ENCODE measurements around the gene MS4A13. TPM values are rescaled to one million over a fixed set of nuclear protein-coding genes. Genes with fewer than 3 reads are reported as not detected.
"Not testable (repeated sequence)": the region's sequence is repeated elsewhere in the genome, so short reads cannot be mapped to it uniquely, and the experiment has no call there.

The MS4A13 gene
- total and polyA plus RNA-seq, 4 experiments from 2014 or later, result not detected

DNA sequence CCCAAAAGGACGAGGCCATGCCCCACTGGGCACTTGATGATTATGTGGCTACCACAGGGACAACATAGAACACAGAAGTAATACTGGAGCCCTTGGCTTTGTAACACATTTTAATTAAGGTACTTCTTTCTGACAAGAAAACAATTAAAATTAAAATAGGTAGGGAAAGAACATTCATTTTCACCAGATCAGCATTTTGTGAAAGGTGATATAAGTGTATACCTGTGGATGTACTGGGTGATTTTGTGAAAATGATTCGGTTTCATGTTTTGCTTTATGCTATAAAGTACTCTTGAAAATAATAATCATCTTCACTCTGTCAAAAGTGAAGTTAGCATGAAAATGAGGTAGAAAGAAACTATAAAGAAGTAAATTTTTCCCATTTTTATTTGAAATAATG lies 21.7 kb upstream of the MS4A13 start:
- no peaks in the 10 kb centered on the region for H3K9me3 ChIP-seq (ENCODE audit: control insufficient read depth in 1 of 2, low read length in 2 of 2)
- Mint-ChIP-seq H3K36me3 (no peaks in the 10 kb centered on the region), H3K27ac (no peak overlapping the region), H3K4me3 (no peak overlapping the region), H3K4me1 (peaks cover 0 to 4% (median under 1%) of the 10 kb centered on the region in 4 donors), H3K27me3 (peaks cover 7 to 12% of the 10 kb centered on the region in 2 donors), H3K9me3 (no peaks in the 10 kb centered on the region)
- H3K27ac ChIP-seq (ENCODE audit: low read depth, low read length), result no peak overlapping the region
- H3K27me3 ChIP-seq (ENCODE audit: insufficient read depth, low read length), result no peaks in the 10 kb centered on the region
- intact Hi-C loops (cut with micrococcal nuclease), result no loop called here
- POLR2A ChIA-PET (ENCODE audit: partially characterized antibody), result no interaction called here
- no peak overlapping the region for H3K4me3 ChIP-seq (ENCODE audit: low read length in 2 of 2)
- CTCF ChIA-PET (ENCODE audit: partially characterized antibody), result no interaction called here
- no peaks in the 10 kb centered on the region for H3K36me3 ChIP-seq (ENCODE audit: insufficient read depth, low read length)
- H3K4me1 ChIP-seq (ENCODE audit: insufficient read depth, low read length), result no peaks in the 10 kb centered on the region
- DNase-seq, result no peak

DNA sequence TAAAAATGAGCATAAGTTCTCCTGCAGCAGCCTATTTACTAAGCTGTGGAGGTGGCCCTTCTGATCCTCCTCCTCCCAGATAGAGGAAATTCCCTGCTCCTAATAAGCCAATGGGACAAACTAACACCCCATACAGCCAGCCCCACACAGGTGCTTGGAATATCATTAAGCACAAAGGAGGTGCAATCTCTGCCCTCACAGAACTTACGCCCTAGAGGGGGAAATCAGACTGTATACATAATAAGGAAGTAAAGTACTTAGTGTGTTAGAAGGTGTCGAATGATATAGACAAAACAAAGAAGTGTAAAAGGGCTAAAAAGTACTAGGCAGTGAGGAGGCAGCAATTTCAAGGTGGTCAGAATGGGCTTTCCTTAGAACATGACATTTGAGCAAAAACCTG lies 16.8 kb upstream of the MS4A13 start:
- Histone ChIP-seq H3K9me3 (ENCODE audit: control insufficient read depth in 1 of 2, low read length in 2 of 2) (no peaks in the 10 kb centered on the region), H3K4me3 (ENCODE audit: low read length in 2 of 2) (no peak overlapping the region), H3K27ac (ENCODE audit: low read depth, low read length) (no peak overlapping the region), H3K27me3 (ENCODE audit: insufficient read depth, low read length) (no peaks in the 10 kb centered on the region), H3K36me3 (ENCODE audit: insufficient read depth, low read length) (no peaks in the 10 kb centered on the region), H3K4me1 (ENCODE audit: insufficient read depth, low read length) (no peaks in the 10 kb centered on the region)
- peaks cover 7 to 13% of the 10 kb centered on the region in 2 donors for H3K27me3 Mint-ChIP-seq
- H3K9me3 Mint-ChIP-seq, result no peaks in the 10 kb centered on the region
- H3K4me3 Mint-ChIP-seq, result no peak overlapping the region
- ChIA-PET POLR2A (ENCODE audit: partially characterized antibody) (no interaction called here), CTCF (ENCODE audit: partially characterized antibody) (no interaction called here)
- no peak overlapping the region for H3K27ac Mint-ChIP-seq
- no peaks in the 10 kb centered on the region for H3K36me3 Mint-ChIP-seq
- H3K4me1 Mint-ChIP-seq, result peaks cover 0 to 2% (median 0%) of the 10 kb centered on the region in 4 donors
- intact Hi-C loops (cut with micrococcal nuclease), result no loop called here
- no peak for DNase-seq

DNA sequence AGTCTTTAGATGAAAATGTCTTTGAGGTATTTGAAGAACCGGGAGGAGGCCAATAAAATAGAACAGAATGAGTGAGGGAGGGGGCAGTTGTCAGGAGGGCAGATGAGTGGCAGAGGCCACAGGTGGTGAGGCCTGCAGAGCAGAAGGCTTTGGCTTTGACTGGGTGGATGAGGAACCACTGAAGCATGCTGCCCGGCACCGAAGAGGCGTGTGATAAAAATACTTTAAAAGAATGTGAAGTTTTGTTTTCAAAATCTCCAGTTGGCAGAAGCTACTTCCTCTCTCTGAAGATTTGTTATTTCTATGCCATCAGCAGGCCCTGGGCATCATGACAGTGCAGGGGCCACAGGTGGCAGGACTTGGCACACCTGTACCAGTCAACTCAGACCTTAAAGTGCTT lies 16.3 kb upstream of the MS4A13 start:
- no peaks in the 10 kb centered on the region for H3K9me3 ChIP-seq (ENCODE audit: control insufficient read depth in 1 of 2, low read length in 2 of 2)
- intact Hi-C loops (cut with micrococcal nuclease), result no loop called here
- H3K4me3 Mint-ChIP-seq, result no peak overlapping the region
- H3K36me3 ChIP-seq (ENCODE audit: insufficient read depth, low read length), result no peaks in the 10 kb centered on the region
- peaks cover 2% of the 10 kb centered on the region in 4 donors for H3K4me1 Mint-ChIP-seq
- H3K27ac Mint-ChIP-seq, result peak overlapping the region in 1 of 7 donors; percentile 14
- no peak overlapping the region for H3K4me3 ChIP-seq (ENCODE audit: low read length in 2 of 2)
- H3K27me3 ChIP-seq (ENCODE audit: insufficient read depth, low read length), result no peaks in the 10 kb centered on the region
- H3K36me3 Mint-ChIP-seq, result no peaks in the 10 kb centered on the region
- DNase-seq, result no peak
- H3K4me1 ChIP-seq (ENCODE audit: insufficient read depth, low read length), result peaks cover 3% of the 10 kb centered on the region
- CTCF ChIA-PET (ENCODE audit: partially characterized antibody), result no interaction called here
- POLR2A ChIA-PET (ENCODE audit: partially characterized antibody), result no interaction called here
- no peaks in the 10 kb centered on the region for H3K9me3 Mint-ChIP-seq
- no peak overlapping the region for H3K27ac ChIP-seq (ENCODE audit: low read depth, low read length)
- peaks cover 7 to 13% of the 10 kb centered on the region in 2 donors for H3K27me3 Mint-ChIP-seq

DNA sequence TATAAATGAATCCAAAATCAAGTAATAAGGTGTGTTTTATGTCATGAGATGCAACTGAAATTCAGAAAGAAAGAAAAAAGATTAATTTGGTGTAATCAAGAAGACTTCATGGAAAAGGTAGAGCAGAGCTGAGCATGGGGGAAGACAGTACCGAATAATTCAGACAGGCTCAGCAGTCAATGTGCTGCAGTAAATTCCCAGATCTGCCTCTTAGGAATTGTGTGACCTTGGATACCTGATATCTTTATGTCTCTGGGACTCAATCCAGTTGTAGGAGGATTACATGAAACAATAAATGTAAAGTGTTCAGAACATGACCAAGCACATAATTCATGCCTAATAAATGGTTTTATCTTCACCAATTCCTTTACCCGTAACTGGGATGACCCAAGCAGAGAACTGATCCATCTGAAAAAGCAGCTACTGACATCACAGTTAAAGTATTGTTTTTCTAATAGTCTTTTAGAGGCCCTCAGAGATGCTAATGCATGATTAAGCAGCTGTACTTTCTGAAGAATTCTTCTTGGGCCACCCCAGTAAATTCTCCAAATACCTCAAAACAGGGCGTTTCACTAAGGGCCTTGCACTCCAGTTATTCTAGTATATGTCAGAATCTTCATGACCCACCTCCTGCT lies 14.8 kb upstream of the MS4A13 start:
- no peaks in the 10 kb centered on the region for H3K9me3 Mint-ChIP-seq
- no peak overlapping the region for H3K4me3 Mint-ChIP-seq
- POLR2A ChIA-PET (ENCODE audit: partially characterized antibody), result no interaction called here
- Histone ChIP-seq H3K4me1 (ENCODE audit: insufficient read depth, low read length) (peaks cover 10% of the 10 kb centered on the region), H3K9me3 (ENCODE audit: control insufficient read depth in 1 of 2, low read length in 2 of 2) (no peaks in the 10 kb centered on the region), H3K27me3 (ENCODE audit: insufficient read depth, low read length) (no peaks in the 10 kb centered on the region), H3K27ac (ENCODE audit: low read depth, low read length) (no peak overlapping the region), H3K4me3 (ENCODE audit: low read length in 2 of 2) (no peak overlapping the region), H3K36me3 (ENCODE audit: insufficient read depth, low read length) (no peaks in the 10 kb centered on the region)
- CTCF ChIA-PET (ENCODE audit: partially characterized antibody), result no interaction called here
- DNase-seq, result no peak
- no peak overlapping the region for H3K27ac Mint-ChIP-seq
- intact Hi-C loops (cut with micrococcal nuclease), result no loop called here
- peaks cover 2 to 10% of the 10 kb centered on the region in 2 donors for H3K27me3 Mint-ChIP-seq
- H3K4me1 Mint-ChIP-seq, result peaks cover 9 to 16% (median 12%) of the 10 kb centered on the region in 4 donors
- H3K36me3 Mint-ChIP-seq, result no peaks in the 10 kb centered on the region

DNA sequence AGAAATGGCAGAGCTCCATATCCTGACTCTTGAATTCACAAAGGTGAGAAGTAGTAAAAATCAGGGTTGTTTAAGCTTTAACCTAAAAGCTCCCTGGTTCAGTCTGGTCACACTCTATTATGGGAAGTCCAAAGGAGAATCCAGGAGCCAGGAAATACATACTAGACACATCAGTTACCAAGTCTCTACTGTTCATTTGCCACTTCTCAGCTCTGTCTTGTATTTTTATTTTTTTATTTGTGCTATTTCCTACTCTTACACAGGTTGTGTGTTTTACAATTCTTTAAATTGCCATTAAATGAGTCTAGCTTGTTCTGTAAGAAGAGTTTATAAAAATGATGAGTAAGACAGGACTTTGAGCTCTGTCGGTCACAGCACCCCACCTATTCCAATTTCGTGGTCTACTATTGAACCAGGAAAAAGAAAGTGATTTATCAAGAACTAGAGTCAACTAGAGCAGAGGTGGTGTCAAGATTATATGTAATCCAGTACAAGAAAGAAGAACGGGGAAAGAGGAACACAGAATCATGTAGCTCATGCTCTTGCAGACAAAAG lies 12.9 kb upstream of the MS4A13 start:
- no peaks in the 10 kb centered on the region for H3K9me3 Mint-ChIP-seq
- no peak overlapping the region for H3K27ac Mint-ChIP-seq
- peaks cover 10% of the 10 kb centered on the region for H3K4me1 ChIP-seq (ENCODE audit: insufficient read depth, low read length)
- intact Hi-C loops (cut with micrococcal nuclease), result no loop called here
- no peak overlapping the region for H3K27ac ChIP-seq (ENCODE audit: low read depth, low read length)
- H3K27me3 Mint-ChIP-seq, result peaks cover 0 to 8% of the 10 kb centered on the region in 2 donors
- no peaks in the 10 kb centered on the region for H3K9me3 ChIP-seq (ENCODE audit: control insufficient read depth in 1 of 2, low read length in 2 of 2)
- H3K4me3 ChIP-seq (ENCODE audit: low read length in 2 of 2), result no peak overlapping the region
- H3K4me3 Mint-ChIP-seq, result no peak overlapping the region
- no peaks in the 10 kb centered on the region for H3K36me3 Mint-ChIP-seq
- peaks cover 9 to 16% (median 12%) of the 10 kb centered on the region in 4 donors for H3K4me1 Mint-ChIP-seq
- H3K27me3 ChIP-seq (ENCODE audit: insufficient read depth, low read length), result no peaks in the 10 kb centered on the region
- CTCF ChIA-PET (ENCODE audit: partially characterized antibody), result no interaction called here
- no peaks in the 10 kb centered on the region for H3K36me3 ChIP-seq (ENCODE audit: insufficient read depth, low read length)
- POLR2A ChIA-PET (ENCODE audit: partially characterized antibody), result no interaction called here
- no peak for DNase-seq

DNA sequence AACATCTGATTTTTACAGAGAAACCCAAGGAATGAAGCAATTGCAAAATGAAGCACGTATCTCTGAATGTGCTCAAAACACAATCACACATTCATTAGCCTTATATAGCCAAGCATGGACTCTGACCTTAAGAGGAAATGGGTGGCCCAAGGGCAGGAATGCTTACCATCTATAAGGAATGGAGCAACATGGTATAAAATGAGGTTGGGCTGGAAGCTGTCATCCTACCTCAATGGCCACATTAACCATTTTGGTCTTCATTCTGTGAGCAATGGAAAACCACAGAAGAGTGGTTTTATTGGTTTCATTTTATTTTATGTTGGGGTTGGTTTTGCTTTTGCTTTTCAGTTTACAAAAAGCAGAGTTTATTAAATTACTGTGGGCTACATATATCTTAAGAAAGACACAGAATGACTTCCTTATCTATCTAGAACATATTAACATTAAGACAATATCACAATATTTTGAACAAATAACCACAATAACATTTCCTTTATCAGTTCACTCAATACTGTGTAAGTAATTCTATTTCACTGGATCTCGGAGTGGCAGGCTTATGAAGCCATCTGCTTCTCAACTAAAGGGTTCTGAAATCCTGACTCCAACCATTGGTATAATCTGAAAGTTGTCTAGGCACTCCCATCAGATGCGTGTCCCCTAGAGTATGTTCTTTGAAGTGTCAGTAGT lies 10.8 kb upstream of the MS4A13 start:
- H3K27ac ChIP-seq (ENCODE audit: low read depth, low read length), result no peak overlapping the region
- Mint-ChIP-seq H3K4me1 (peaks cover 7 to 16% (median 12%) of the 10 kb centered on the region in 4 donors), H3K27ac (no peak overlapping the region), H3K36me3 (peaks cover 0 to 2% of the 10 kb centered on the region in 2 donors), H3K27me3 (peaks cover 0 to 8% of the 10 kb centered on the region in 2 donors), H3K9me3 (peaks cover 0 to 10% (median 4%) of the 10 kb centered on the region in 8 donors), H3K4me3 (peak overlapping the region in 3 of 8 donors; percentile 24 to 57 (median 36))
- intact Hi-C loops (cut with micrococcal nuclease), result no loop called here
- peak in 4 of 5 donors; percentile 2 to 4 (median 3) for DNase-seq
- no peak overlapping the region for H3K4me3 ChIP-seq (ENCODE audit: low read length in 2 of 2)
- POLR2A ChIA-PET (ENCODE audit: partially characterized antibody), result no interaction called here
- no peaks in the 10 kb centered on the region for H3K9me3 ChIP-seq (ENCODE audit: control insufficient read depth in 1 of 2, low read length in 2 of 2)
- H3K4me1 ChIP-seq (ENCODE audit: insufficient read depth, low read length), result peaks cover 10% of the 10 kb centered on the region
- CTCF ChIA-PET (ENCODE audit: partially characterized antibody), result no interaction called here
- H3K27me3 ChIP-seq (ENCODE audit: insufficient read depth, low read length), result no peaks in the 10 kb centered on the region
- no peaks in the 10 kb centered on the region for H3K36me3 ChIP-seq (ENCODE audit: insufficient read depth, low read length)

DNA sequence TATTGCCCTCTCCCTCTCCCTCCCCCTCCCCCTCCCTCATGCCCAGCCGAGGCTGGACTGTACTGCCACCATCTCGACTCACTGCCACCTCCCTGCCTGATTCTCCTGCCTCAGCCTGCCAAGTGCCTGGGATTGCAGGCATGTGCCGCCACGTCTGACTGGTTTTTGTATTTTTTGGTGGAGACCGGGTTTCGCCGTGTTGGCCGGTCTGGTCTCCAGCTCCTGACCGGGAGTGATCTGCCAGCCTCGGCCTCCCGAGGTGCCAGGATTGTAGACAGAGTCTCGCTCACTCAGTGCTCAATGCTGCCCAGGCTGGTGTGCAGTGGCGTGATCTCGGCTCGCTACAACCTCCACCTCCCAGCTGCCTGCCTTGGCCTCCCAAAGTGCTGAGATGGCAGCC lies 5.6 kb upstream of the MS4A13 start:
- Mint-ChIP-seq H3K9me3 (peaks cover 0 to 15% (median 5%) of the 10 kb centered on the region in 8 donors), H3K27me3 (peaks cover 6 to 11% of the 10 kb centered on the region in 2 donors)
- H3K36me3 Mint-ChIP-seq; CTCF ChIA-PET (ENCODE audit: partially characterized antibody); DNase-seq; POLR2A ChIA-PET (ENCODE audit: partially characterized antibody); H3K4me1 Mint-ChIP-seq; H3K9me3 ChIP-seq (ENCODE audit: control insufficient read depth in 1 of 2, low read length in 2 of 2); H3K36me3 ChIP-seq (ENCODE audit: insufficient read depth, low read length); H3K27me3 ChIP-seq (ENCODE audit: insufficient read depth, low read length); H3K4me1 ChIP-seq (ENCODE audit: insufficient read depth, low read length); H3K27ac ChIP-seq (ENCODE audit: low read depth, low read length); H3K4me3 Mint-ChIP-seq; H3K4me3 ChIP-seq (ENCODE audit: low read length in 2 of 2); intact Hi-C loops (cut with micrococcal nuclease); H3K27ac Mint-ChIP-seq: not testable (repeated sequence)

Data from CD4-positive, alpha-beta memory T cell (primary cell).